Panc1 (cell line): ENCODE measurements around the gene DNAJC5G.

ENCODE experiments used
- CTCF ChIP-seq: fragments of 450-650 bp; IDR thresholded peaks from 2 replicates; pipeline ENCODE4 v1.5.1; 2017; ENCODE audit warnings: mild to moderate bottlenecking
- POLR2AphosphoS5 ChIP-seq: IDR thresholded peaks from 2 replicates; pipeline ENCODE4 v1.6.1; 2012; ENCODE audit warnings: mild to moderate bottlenecking, low read depth, low read length, moderate library complexity
- TF ChIP-seq, protein P1 (sequence below), 2 experiments: IDR thresholded peaks; 2 replicates each; pipeline ENCODE4 v1.6.1; 2011 to 2012; ENCODE audit warnings: low read depth in 2 of 2, control low read depth in 1 of 2, low read length in 1 of 2, mild to moderate bottlenecking in 1 of 2, moderate library complexity in 1 of 2; ENCODE audit not compliant: insufficient read depth in 1 of 2

- TF ChIP-seq, protein P1, sequence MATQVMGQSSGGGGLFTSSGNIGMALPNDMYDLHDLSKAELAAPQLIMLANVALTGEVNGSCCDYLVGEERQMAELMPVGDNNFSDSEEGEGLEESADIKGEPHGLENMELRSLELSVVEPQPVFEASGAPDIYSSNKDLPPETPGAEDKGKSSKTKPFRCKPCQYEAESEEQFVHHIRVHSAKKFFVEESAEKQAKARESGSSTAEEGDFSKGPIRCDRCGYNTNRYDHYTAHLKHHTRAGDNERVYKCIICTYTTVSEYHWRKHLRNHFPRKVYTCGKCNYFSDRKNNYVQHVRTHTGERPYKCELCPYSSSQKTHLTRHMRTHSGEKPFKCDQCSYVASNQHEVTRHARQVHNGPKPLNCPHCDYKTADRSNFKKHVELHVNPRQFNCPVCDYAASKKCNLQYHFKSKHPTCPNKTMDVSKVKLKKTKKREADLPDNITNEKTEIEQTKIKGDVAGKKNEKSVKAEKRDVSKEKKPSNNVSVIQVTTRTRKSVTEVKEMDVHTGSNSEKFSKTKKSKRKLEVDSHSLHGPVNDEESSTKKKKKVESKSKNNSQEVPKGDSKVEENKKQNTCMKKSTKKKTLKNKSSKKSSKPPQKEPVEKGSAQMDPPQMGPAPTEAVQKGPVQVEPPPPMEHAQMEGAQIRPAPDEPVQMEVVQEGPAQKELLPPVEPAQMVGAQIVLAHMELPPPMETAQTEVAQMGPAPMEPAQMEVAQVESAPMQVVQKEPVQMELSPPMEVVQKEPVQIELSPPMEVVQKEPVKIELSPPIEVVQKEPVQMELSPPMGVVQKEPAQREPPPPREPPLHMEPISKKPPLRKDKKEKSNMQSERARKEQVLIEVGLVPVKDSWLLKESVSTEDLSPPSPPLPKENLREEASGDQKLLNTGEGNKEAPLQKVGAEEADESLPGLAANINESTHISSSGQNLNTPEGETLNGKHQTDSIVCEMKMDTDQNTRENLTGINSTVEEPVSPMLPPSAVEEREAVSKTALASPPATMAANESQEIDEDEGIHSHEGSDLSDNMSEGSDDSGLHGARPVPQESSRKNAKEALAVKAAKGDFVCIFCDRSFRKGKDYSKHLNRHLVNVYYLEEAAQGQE (IDR thresholded peaks at IDR 0.05; ENCODE audit: insufficient read depth in 1 of 2, low read depth in 2 of 2, low read length in 1 of 2): no peak
- TF ChIP-seq CTCF: no peak
- no peak for TF ChIP-seq POLR2AphosphoS5
Measured at GRCh38 chr2:27227501-27227900, 47.7 kb upstream of the DNAJC5G start.
